B cell (primary cell): Measurements from ENCODE around the gene UBE3C. TPM values are rescaled to one million over a fixed set of nuclear protein-coding genes. Genes with fewer than 3 reads are reported as not detected.
A peak's percentile ranks its signal among the peaks of the same experiment; 100 is the strongest.

ENCODE experiments used
- ATAC-seq: fragments of 200-7000 bp; cut with Tn5 transposase; one replicate; pipeline ENCODE4 v1.10.0; 2021; ENCODE audit warnings: low read depth, mild to moderate bottlenecking, moderate number of reproducible peaks, moderate library complexity
- CTCF ChIA-PET: fragments of 350-600 bp; sonication (Branson Sonifier 250); formaldehyde crosslinking; loops from one replicate; lab custom pipeline; 2021; ENCODE audit warnings: antibody characterized with exemption, inconsistent platforms; lab: Charles Lee
- POLR2A ChIA-PET: fragments of 350-600 bp; sonication (Branson Sonifier 250); formaldehyde crosslinking; loops from one replicate; lab custom pipeline; 2021; ENCODE audit warnings: antibody characterized with exemption; lab: Charles Lee
- DNase-seq: peaks from one replicate; pipeline ENCODE4 v3.0.0; 2013
- H2AFZ ChIP-seq: 2 replicates; pipeline ENCODE4 v1.6.1; 2012; ENCODE audit warnings: mild to moderate bottlenecking, low read depth, low read length; ENCODE audit not compliant: insufficient read depth, poor library complexity, severe bottlenecking
- H3K27ac ChIP-seq, 2 donors: 1 replicate in 1 of 2; 2 replicates in 1 of 2; pipeline ENCODE4 v1.5.1; 2012 to 2013; ENCODE audit warnings: low read length in 2 of 2, mild to moderate bottlenecking in 2 of 2, moderate library complexity in 1 of 2
- H3K27me3 ChIP-seq, 4 experiments: fragments of 200-600 bp in 1 of 4; sonication (generic) in 1 of 4; replicated peaks in 1 of 4; 1 replicate in 2 of 4; 2 replicates in 2 of 4; pipeline versions ENCODE4 v1.6.1 to v1.7.0; 2013 to 2016; ENCODE audit warnings: low read length in 3 of 4, mild to moderate bottlenecking in 2 of 4, mixed read lengths in 1 of 4, moderate library complexity in 1 of 4; ENCODE audit not compliant: insufficient read depth in 4 of 4, control insufficient read depth in 3 of 4; ENCODE audit errors: control extremely low read depth in 1 of 4
- H3K36me3 ChIP-seq, 2 experiments: replicated peaks in 1 of 2; 1 replicate in 1 of 2; 2 replicates in 1 of 2; pipeline versions ENCODE4 v1.6.1 to v1.7.1; 2013; ENCODE audit warnings: low read length in 1 of 2; ENCODE audit not compliant: insufficient read depth in 2 of 2, control insufficient read depth in 1 of 2; ENCODE audit errors: control extremely low read depth in 1 of 2, extremely low read depth in 1 of 2
- H3K4me1 ChIP-seq, 2 donors: fragments of 200-600 bp in 1 of 2; sonication (generic) in 1 of 2; 1 replicate in 1 of 2; 2 replicates in 1 of 2; pipeline versions ENCODE4 v1.5.1 to v1.6.1; 2013 to 2017; ENCODE audit warnings: low read length in 2 of 2; ENCODE audit not compliant: control insufficient read depth in 2 of 2, insufficient read depth in 2 of 2
- H3K4me2 ChIP-seq: replicated peaks from 2 replicates; pipeline ENCODE3; 2012; ENCODE audit warnings: mild to moderate bottlenecking, low read depth, low read length; ENCODE audit not compliant: poor library complexity, severe bottlenecking
- H3K4me3 ChIP-seq, 5 experiments: fragments of 200-600 bp in 1 of 5; sonication (generic) in 1 of 5; 1 replicate in 3 of 5; 2 replicates in 2 of 5; pipeline versions ENCODE4 v1.5.1 to v1.7.0; 2011 to 2016; ENCODE audit warnings: low read length in 4 of 5, mild to moderate bottlenecking in 4 of 5, low read depth in 2 of 5, control low read depth in 1 of 5, moderate library complexity in 1 of 5; ENCODE audit not compliant: insufficient read depth in 1 of 5; ENCODE audit errors: control extremely low read depth in 1 of 5, extremely low read depth in 1 of 5
- H3K79me2 ChIP-seq: fragments of 200-600 bp; sonication (generic); one replicate; pipeline ENCODE4 v1.6.0; 2016; ENCODE audit warnings: low read length; ENCODE audit not compliant: control insufficient read depth, insufficient read depth
- H3K9ac ChIP-seq: fragments of 200-600 bp; sonication (generic); 2 replicates; pipeline ENCODE4 v1.6.1; 2017; ENCODE audit warnings: mild to moderate bottlenecking, low read length, moderate library complexity
- H3K9me3 ChIP-seq, 3 donors: one replicate each; pipeline versions ENCODE4 v1.6.1 to v1.7.1; 2013; ENCODE audit warnings: low read length in 2 of 3; ENCODE audit not compliant: control insufficient read depth in 2 of 3, insufficient read depth in 1 of 3; ENCODE audit errors: control extremely low read depth in 1 of 3
- H4K20me1 ChIP-seq: 2 replicates; pipeline ENCODE4 v1.6.0; 2012; ENCODE audit warnings: mild to moderate bottlenecking, low read length; ENCODE audit not compliant: insufficient read depth, control insufficient read depth, poor library complexity, severe bottlenecking
- H3K27ac Mint-ChIP-seq: one replicate; pipeline ENCODE4 v1.8.0; 2021; ENCODE audit warnings: mixed read lengths
- H3K27me3 Mint-ChIP-seq: one replicate; pipeline ENCODE4 v1.8.0; 2021; ENCODE audit warnings: mixed read lengths
- H3K4me1 Mint-ChIP-seq: one replicate; pipeline ENCODE4 v1.8.0; 2021; ENCODE audit warnings: mixed read lengths
- H3K4me3 Mint-ChIP-seq: one replicate; pipeline ENCODE4 v1.8.0; 2021; ENCODE audit warnings: mixed read lengths
- H3K9me3 Mint-ChIP-seq: one replicate; pipeline ENCODE4 v1.8.0; 2022; ENCODE audit warnings: mixed read lengths; ENCODE audit not compliant: insufficient read depth
- CTCF ChIP-seq: fragments of 200-600 bp; IDR thresholded peaks from one replicate; pipeline ENCODE4 v1.8.0; 2022; ENCODE audit warnings: antibody characterized with exemption, mild to moderate bottlenecking
- EZH2 ChIP-seq: IDR thresholded peaks from 2 replicates; pipeline ENCODE4 v1.6.1; 2012; ENCODE audit warnings: borderline replicate concordance, low read depth, mild to moderate bottlenecking, moderate library complexity, low read length; ENCODE audit not compliant: insufficient read depth, poor library complexity, severe bottlenecking
- WGBS: methylation state at CpG from one replicate; pipeline ENCODE4 v1.1.5; 2013; ENCODE audit warnings: missing lambda C conversion rate; ENCODE audit not compliant: insufficient coverage; 5-methylcytosine and 5-hydroxymethylcytosine counted together
- intact Hi-C: fragments of 100-400 bp; cut with micrococcal nuclease; formaldehyde crosslinking; loops from one replicate; pipeline ENCODE4 v1.10.0; 2022
- polyA plus RNA-seq: library from polyadenylated mRNA; depleted of rRNA; stranded (reverse); fragments of >200 nt; gene quantifications from 2 replicates; pipeline ENCODE4 v1.2.3, GENCODE V29; 2012
- total RNA-seq, 2 donors: library from RNA; stranded (reverse); fragments of 120-200 nt in 1 of 2; gene quantifications; 1 replicate in 1 of 2; 2 replicates in 1 of 2; pipeline versions ENCODE4 v1.2.3 to v1.2.4, GENCODE V29; 2013 to 2022

UBE3C gene
- total and polyA plus RNA-seq, 2 donors (not counting 1 experiment from before 2014, with no cell fraction given): 17.8 to 66.5 TPM

GRCh38 chr7:157140511-157140905 is 1.8 kb downstream of the UBE3C start:
- Histone ChIP-seq H3K36me3 (peaks cover 9 to 26% of the 10 kb centered on the region in 2 experiments), H3K4me2 (peak overlapping the region; percentile 89), H3K4me3 (peak overlapping the region in 1 of 5 experiments; percentile 0), H3K79me2 (peaks cover 59% of the 10 kb centered on the region), H4K20me1 (peaks cover 55% of the 10 kb centered on the region), H3K4me1 (peaks cover 19 to 29% of the 10 kb centered on the region in 2 donors), H3K27me3 (no peaks in the 10 kb centered on the region), H3K27ac (no peak overlapping the region), H3K9me3 (no peaks in the 10 kb centered on the region), H2AFZ (no peak overlapping the region), H3K9ac (peak overlapping the region; percentile 16)
- Mint-ChIP-seq H3K9me3 (no peaks in the 10 kb centered on the region), H3K27me3 (no peaks in the 10 kb centered on the region), H3K4me3 (peak overlapping the region; percentile 85), H3K4me1 (peaks cover 53% of the 10 kb centered on the region), H3K27ac (peak overlapping the region; percentile 76)
- ChIA-PET POLR2A (no interaction called here), CTCF (no interaction called here)
- WGBS: 81% methylated on average over 3 of the region's 10 CpGs
- peak; percentile 5 for DNase-seq
- ATAC-seq: no peak
- no peak for TF ChIP-seq CTCF
- no peak for TF ChIP-seq EZH2
- intact Hi-C loops: no loop called here

- no peak for ATAC-seq
- Mint-ChIP-seq H3K27me3 (no peaks in the 10 kb centered on the region), H3K4me3 (no peak overlapping the region), H3K4me1 (peaks cover 55% of the 10 kb centered on the region), H3K27ac (no peak overlapping the region), H3K9me3 (no peaks in the 10 kb centered on the region)
- Histone ChIP-seq H3K4me1 (peaks cover 19 to 29% of the 10 kb centered on the region in 2 donors), H4K20me1 (peaks cover 66% of the 10 kb centered on the region), H2AFZ (no peak overlapping the region), H3K9me3 (no peaks in the 10 kb centered on the region), H3K4me2 (no peak overlapping the region), H3K36me3 (peaks cover 9 to 32% of the 10 kb centered on the region in 2 experiments), H3K4me3 (no peak overlapping the region), H3K79me2 (peaks cover 70% of the 10 kb centered on the region), H3K9ac (no peak overlapping the region), H3K27me3 (no peaks in the 10 kb centered on the region), H3K27ac (no peak overlapping the region)
- intact Hi-C loops: no loop called here
- no peak for TF ChIP-seq EZH2
- TF ChIP-seq CTCF: no peak
- no peak for DNase-seq
- CTCF ChIA-PET: no interaction called here
- POLR2A ChIA-PET: no interaction called here
- 95% methylated on average over 9 of the region's 16 CpGs for WGBS
Measured at GRCh38 chr7:157141525-157142060, 2.9 kb downstream of the UBE3C start.
